ENCODE data around the gene OTUB1.
"Not testable (repeated sequence)": the region's sequence is repeated elsewhere in the genome, so short reads cannot be mapped to it uniquely, and the experiment has no call there.

The OTUB1 gene

DNA sequence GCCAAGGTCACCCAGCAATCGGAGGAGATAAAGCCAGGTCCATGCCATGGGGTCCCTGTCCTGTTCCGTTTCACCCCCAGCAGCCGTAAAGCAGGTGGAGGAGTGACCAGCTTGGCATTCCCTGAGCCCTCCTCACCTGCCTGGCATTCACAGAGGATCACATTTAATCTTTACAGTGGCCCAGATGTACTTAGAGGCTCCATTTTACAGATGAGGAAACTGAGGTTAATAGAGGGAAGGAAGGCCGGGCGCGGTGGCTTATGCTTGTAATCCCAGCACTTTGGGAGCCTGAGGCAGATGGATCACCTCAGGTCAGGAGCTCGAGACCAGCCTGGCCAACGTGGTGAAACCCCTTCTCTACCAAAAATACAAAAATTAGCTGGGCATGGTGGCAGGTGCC is 61.1 kb downstream of the OTUB1 start:
- not testable (repeated sequence) for DNase-seq (ENCODE audit: low read depth)

Measured in activated T-cell treated with anti-CD3 and anti-CD28 coated beads for 1 hour (primary cell).